NCI-H748 treated with DMSO at 0.1 percent for 48 hours (cell line): ENCODE measurements around the gene USP49.
"Not testable (repeated sequence)": the region's sequence is repeated elsewhere in the genome, so short reads cannot be mapped to it uniquely, and the experiment has no call there.

Source experiments
- DNase-seq: peaks from one replicate; lab custom pipeline; 2025; lab: John Stamatoyannopoulos, UW

The USP49 gene

GRCh38 chr6:41895300-41896233, at the start of gene USP49:
USP49 (minus strand) TSS chr6:41895375; CDS start chr6:41806983, 88,392 bp downstream.
- DNase-seq, result peak; percentile 97

DNA sequence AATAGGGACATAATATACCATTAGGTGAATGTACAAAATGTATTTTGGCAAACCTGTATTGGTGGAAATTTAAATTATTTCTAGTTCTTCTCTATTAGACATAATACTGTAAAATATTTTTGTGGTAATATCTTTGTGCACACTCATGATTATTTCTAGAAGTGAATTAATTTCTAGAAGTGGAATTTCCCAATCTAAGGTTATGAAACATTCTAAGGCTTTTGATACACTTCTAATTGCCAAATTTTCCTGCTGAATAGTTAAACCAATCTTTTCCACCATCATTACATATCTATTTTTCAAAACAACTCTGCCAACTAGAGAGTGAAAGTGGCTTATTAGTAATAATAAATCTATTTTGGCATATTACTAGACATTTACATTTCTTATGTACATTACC, 48.3 kb upstream of the USP49 start:
- DNase-seq, result no peak

- DNase-seq, result not testable (repeated sequence)
Observed at GRCh38 chr6:41942882-41943281, 47.7 kb upstream of the USP49 start.

- no peak for DNase-seq
Observed at GRCh38 chr6:41942067-41942851, 47.1 kb upstream of the USP49 start.

- peak; percentile 88 for DNase-seq
Observed at GRCh38 chr6:41941280-41942066, 46.3 kb upstream of the USP49 start, which contains the start of gene CCND3. CCND3 (minus strand) TSS chr6:41941808; CDS start chr6:41941649, 159 bp downstream.

DNA sequence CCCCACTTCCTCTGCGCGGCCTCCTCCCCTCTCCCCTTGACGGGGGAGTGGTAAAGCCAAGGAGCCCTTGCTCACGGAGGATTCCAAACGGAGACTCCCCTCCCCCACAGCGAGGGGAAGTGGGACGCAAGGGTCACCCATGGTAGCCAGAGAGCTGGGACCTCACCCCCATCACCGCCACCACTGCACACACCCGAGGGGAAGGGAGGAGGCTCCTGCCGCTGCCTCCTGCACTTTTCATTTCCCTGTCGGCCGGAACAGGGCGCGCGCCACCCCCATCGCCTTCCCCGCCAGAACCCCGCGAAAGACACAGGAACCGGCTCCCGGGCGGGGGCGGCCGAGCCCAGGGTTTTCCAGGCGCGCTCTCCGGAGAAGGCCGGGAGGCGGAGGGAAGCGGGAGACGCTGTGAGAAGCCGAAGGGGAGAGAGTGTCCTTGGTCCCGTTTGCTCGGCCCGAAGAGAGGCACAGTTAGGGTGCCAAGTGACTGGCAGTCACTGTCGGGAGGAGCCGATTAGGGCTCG, 45.6 kb upstream of the USP49 start:
- DNase-seq, result no peak

GRCh38 chr6:41939848-41940758, 44.9 kb upstream of the USP49 start:
- DNase-seq, result peak; percentile 37

GRCh38 chr6:41939176-41939847, 44.1 kb upstream of the USP49 start:
- no peak for DNase-seq

- no peak for DNase-seq
Observed at GRCh38 chr6:41938590-41939175, 43.5 kb upstream of the USP49 start.

GRCh38 chr6:41937861-41938574, 42.8 kb upstream of the USP49 start:
- no peak for DNase-seq

- DNase-seq, result no peak
Observed at GRCh38 chr6:41937472-41937860, 42.3 kb upstream of the USP49 start.

DNA sequence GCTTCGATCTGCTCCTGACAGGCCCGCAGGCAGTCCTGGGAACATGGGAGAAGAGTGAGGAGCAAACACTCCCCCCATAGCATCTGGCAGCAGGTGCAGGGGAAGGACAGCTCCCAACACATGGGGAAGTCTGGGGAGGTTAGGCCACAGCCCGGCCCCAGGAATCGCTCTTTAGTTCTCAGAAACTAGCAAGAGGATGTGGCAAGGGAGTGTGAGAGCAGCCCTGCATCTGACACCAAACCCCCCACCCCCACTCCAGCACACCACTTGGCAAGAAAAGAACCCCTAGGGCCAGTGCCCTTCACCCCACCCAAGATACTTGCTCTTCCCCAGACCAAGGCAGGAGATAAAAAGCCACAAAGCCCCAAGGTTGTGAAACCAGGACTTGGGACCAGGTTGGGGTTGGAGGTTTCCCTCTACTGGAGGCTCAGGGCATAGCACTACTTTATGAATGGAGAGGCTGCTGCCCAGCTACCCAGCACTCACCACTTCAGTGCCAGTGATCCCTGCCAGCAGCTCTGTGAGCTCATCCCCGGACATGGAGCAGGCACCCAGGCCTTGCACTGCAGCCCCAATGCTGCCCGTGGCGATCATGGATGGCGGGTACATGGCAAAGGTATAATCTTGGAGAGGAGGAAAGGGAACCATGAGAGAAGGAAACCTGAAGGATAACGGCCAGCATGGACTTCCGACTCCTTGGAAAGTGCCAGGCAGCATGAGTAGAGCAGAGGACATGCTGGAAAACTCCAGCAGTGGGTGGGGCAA, 41.1 kb upstream of the USP49 start:
- peak; percentile 59 for DNase-seq

DNA sequence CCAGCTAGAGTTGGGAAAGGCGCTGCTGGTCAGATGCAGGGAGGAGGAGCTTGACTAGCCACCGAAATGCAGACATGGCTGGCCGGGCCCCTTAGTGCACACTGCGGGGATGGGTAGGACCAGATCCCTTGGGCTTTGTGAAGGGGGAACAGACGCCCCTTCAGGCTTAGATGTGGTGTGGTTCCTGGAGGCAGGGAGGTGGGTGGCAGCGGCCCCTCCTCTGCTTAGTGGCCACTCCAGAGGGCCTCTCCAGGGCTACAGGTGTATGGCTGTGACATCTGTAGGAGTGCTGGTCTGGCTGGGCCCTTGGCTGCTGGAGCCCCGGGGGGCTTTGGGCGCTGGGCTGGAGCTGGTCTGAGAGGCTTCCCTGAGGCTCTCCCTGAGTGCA, 40.5 kb upstream of the USP49 start:
- no peak for DNase-seq

DNA sequence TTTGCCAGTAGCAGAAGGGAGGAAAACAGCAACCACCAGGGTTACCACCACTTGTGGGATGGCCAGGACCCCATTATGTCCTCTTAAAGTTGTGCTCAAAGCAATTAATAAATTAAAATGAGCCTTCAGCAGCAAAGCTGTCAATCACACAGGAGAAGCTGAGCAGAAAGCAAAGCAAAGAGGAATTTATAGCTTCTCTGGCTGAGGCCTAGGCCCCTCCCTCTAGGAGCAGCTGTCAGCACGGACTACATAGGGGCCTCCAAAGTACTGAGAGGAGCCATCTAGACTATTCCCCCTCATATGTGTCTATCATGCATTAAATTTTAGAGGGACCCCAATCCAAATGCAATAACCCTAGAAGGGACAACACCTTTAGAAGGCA, 40.0 kb upstream of the USP49 start:
- DNase-seq, result no peak

DNA sequence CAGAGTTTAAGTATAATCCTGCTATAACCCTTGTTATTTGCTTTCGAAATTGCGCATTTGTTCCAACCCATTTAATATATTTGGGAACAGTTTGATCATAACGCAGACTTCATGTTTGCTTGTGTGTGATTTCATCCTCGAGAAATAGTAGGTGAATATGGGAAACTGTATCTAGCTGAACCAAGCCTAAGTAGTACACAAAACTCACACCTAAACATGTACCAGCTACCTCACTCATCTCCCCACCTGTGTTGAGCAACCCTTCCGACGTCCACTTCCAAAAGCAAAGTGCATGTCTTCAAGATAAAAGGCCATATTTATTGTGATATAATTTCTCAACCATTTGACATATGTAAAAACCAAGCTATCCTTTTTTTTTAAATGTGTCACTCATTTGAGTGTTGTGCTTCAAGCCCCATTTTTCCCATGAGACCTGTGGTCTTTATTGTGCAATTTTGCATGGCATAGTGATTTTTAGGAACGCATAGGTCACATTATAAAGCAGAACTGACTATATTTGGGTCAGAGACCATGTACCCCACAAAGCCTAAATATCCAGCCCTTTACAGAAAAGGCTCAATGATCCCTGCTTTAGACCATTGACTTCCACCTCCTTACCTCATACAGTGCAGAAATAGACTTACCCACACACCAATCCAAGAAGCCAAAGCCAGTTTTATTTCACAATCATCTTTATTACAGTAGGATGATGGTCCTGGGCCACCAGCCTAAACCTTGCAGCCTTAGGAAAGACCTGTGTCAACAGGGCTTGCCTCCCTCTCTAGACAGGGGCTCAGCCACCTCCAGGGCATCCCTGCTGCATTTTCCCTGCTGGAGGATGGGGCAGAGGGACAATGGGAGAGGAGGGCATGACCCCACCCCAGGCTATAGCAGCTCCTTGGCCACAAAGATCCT, 39.4 kb upstream of the USP49 start:
- DNase-seq, result no peak

GRCh38 chr6:41932378-41932777, 37.2 kb upstream of the USP49 start:
- DNase-seq, result no peak

DNA sequence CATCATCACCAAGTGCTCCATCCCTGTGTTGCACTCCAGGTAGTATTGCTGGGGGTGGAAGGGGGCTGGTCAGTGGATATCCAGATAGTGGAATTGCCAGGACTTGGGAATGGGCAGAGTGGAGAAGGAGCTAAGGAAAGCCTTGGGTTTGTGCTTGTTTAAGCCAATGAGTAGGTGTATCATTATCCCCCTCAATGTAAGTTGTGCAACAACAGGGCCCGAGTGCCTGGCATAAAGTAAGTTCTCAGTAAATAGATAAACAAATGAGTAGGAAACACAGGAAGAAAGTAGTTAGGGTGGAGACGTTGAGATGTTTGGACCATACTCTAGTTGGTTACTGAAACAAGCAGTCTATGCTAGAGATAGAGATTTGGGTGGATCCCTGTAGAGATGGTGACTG, 36.6 kb upstream of the USP49 start:
- DNase-seq, result no peak
